Measurements from ENCODE around the gene KLHL29.

DNA sequence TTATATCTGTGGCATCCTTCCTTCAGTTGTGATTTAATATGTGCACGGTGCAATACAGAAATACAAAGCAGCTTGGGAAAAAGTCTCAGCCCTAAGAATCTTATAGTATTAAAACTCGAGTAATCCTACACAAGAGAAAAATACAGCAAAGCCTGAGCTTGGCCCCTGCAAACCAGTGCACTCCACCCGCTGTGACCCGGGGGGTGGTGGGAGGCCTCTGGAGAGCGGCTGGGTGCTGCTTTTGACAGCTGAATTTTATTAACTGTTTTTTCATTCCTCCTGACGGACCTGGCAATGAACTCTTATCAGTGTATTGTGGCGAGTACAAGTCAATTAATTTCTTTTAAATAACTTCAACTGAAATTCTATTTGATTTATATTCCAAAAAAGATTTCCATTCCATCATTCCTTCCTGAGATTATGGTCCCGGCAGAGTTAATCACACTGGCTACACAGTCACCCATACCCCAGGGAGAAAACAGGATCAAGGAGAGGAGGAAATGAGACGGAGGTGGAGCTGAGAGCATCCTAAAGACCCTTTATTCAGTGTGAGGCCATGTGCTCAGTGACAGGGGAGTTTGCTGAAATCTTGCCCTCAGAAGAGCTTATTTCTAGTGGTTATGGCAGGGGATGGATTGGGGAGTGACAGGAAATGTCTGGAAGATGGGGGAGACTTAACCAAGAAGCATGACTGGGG, 124.8 kb downstream of the KLHL29 start:
- TF ChIP-seq, protein P1, sequence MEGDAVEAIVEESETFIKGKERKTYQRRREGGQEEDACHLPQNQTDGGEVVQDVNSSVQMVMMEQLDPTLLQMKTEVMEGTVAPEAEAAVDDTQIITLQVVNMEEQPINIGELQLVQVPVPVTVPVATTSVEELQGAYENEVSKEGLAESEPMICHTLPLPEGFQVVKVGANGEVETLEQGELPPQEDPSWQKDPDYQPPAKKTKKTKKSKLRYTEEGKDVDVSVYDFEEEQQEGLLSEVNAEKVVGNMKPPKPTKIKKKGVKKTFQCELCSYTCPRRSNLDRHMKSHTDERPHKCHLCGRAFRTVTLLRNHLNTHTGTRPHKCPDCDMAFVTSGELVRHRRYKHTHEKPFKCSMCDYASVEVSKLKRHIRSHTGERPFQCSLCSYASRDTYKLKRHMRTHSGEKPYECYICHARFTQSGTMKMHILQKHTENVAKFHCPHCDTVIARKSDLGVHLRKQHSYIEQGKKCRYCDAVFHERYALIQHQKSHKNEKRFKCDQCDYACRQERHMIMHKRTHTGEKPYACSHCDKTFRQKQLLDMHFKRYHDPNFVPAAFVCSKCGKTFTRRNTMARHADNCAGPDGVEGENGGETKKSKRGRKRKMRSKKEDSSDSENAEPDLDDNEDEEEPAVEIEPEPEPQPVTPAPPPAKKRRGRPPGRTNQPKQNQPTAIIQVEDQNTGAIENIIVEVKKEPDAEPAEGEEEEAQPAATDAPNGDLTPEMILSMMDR (IDR thresholded peaks at IDR 0.05) = no peak
- TF ChIP-seq POLR2A (IDR thresholded peaks at IDR 0.05) = no peak
